Heart right ventricle (tissue), 16 donors: ENCODE results near the gene CEP152. TPM values are rescaled to one million over a fixed set of nuclear protein-coding genes. Genes with fewer than 3 reads are reported as not detected.

Experiments used
- ATAC-seq, 8 donors: fragments of 200-7000 bp; cut with Tn5 transposase; one replicate each; pipeline ENCODE4 v1.9.1; 2020; ENCODE audit warnings: mild to moderate bottlenecking in 8 of 8, moderate library complexity in 8 of 8, moderate number of reproducible peaks in 1 of 8
- DNase-seq, 2 donors: peaks; one replicate each; pipeline ENCODE4 v3.0.0-alpha.2; 2020
- H3K27ac ChIP-seq, 10 donors: fragments of 200-600 bp; sonication (generic) in 2 of 10; one replicate each; pipeline versions ENCODE4 v1.5.0 to v1.8.0; 2020 to 2022; ENCODE audit warnings: mild to moderate bottlenecking in 3 of 10
- H3K27me3 ChIP-seq, 7 donors: fragments of 200-600 bp; one replicate each; pipeline ENCODE4 v1.8.0; 2021 to 2022; ENCODE audit warnings: mild to moderate bottlenecking in 2 of 7
- H3K36me3 ChIP-seq, 9 donors: fragments of 200-600 bp; sonication (generic) in 1 of 9; one replicate each; pipeline versions ENCODE4 v1.5.0 to v1.8.0; 2020 to 2022; ENCODE audit warnings: mild to moderate bottlenecking in 2 of 9
- H3K4me1 ChIP-seq, 9 donors: fragments of 200-600 bp; sonication (generic) in 1 of 9; one replicate each; pipeline versions ENCODE4 v1.5.0 to v1.8.0; 2020 to 2022; ENCODE audit warnings: mild to moderate bottlenecking in 4 of 9
- H3K4me3 ChIP-seq, 10 donors: fragments of 200-600 bp; sonication (generic) in 2 of 10; one replicate each; pipeline versions ENCODE4 v1.5.0 to v1.8.0; 2020 to 2022; ENCODE audit warnings: mild to moderate bottlenecking in 7 of 10, moderate library complexity in 2 of 10
- H3K9me3 ChIP-seq, 11 donors: fragments of 200-600 bp in 10 of 11; sonication (generic) in 2 of 11; one replicate each; pipeline versions ENCODE4 v1.5.0 to v1.8.0; 2013 to 2022; ENCODE audit warnings: mild to moderate bottlenecking in 2 of 11, control low read depth in 1 of 11, moderate library complexity in 1 of 11
- WGBS, 2 donors: extraction: QIAGEN DNeasy Blood & Tissue Kit; methylation state at CpG; one replicate each; pipeline ENCODE4 v1.1.7; 2013; ENCODE audit warnings: inconsistent platforms in 1 of 2; 5-methylcytosine and 5-hydroxymethylcytosine counted together
- intact Hi-C, 10 donors: fragments of 100-400 bp; cut with DNase I; formaldehyde crosslinking; loops; one replicate each; pipeline versions ENCODE4 v1.11.1 to v1.14.2; 2022
- polyA plus RNA-seq, 2 donors: library from polyadenylated mRNA; stranded (reverse); fragments of 200-250 nt; gene quantifications; one replicate each; pipeline ENCODE4 v1.2.3, GENCODE V29; 2013
- total RNA-seq, 10 donors: library from RNA; stranded (reverse); fragmentation: NEBNext Ultra II Directional in 3 of 10; extraction: Animal tissue kit (Norgen Biotek cat#: 25700) in 3 of 10; gene quantifications; one replicate each; pipeline versions ENCODE4 v1.2.1 to v1.2.4, GENCODE V29; 2021 to 2023
- TF ChIP-seq, protein P1 (sequence below), 9 donors: fragments of 200-600 bp; sonication (generic) in 2 of 9; IDR thresholded peaks; one replicate each; pipeline versions ENCODE4 v1.5.0 to v1.8.0; 2021 to 2022; ENCODE audit warnings: antibody characterized with exemption in 9 of 9, mild to moderate bottlenecking in 5 of 9, moderate library complexity in 1 of 9
- donor health status: Arrhythmogenic right ventricular cardiomyopathy.
- donor health status: ischemic (EF 13 %, LVEDD 7.1; RV severe dilation, severe dysfunction).
- donor health status: healthy with polysubstance abuse.
- donor health status: DM: no; HTN: yes; CAD: no.
- donor health status: DM: no; HTN: no; CAD: no.
- donor health status: ischemic (EF 25% LVEDD 6.9; RV normal size, moderate dysfunction).
- donor health status: ischemic (EF 25% LVEDD 5.7; RV mildly dilated, moderate dysfunction).
- donor health status: healthy.
- donor health status: DM: yes; HTN: yes; CAD: no.
- donor health status: Ischemic cardiomyopathy.
- donor health status: ischemic (EF 35%, LVEDD 5.7; RV mildly dilated, moderate dysfunction).
- donor health status: nonischemic (EF 11% LVEDD 7.7; RV severe dilation, severe dysfunction).
- donor health status: DM: yes; HTN: yes; CAD: no.
- donor health status: PGD.
- donor health status: ischemic (EF 29% LVEDD 5.4; RV normal size, mild dysfunction).
- donor health status: nonischemic (EF 23%, LVEDD 6.1; RV moderate dilation, normal function).

The CEP152 gene
- total and polyA plus RNA-seq, 12 donors = 0.51 to 1.8 (median 1.1) TPM

DNA sequence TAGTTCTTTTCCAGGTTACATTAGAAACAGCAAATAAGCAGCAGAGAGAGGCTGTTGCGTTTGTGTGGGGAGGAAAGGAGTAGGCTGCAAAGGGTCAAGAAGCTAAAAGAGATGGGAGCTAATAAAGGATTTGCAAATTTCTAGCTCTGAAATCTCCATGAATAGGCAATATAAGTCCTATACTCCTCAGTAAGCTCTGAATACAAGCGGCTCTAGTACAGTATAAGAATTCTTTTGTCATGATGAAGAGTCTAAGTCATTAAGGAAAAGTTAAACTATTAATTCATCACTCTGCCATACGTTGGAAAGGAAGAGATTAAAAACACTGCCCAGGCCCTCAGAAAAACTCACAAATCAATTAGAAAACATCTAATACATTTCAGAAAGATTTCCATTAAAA is 59.3 kb downstream of the CEP152 start:
- H3K27me3 ChIP-seq = no peaks in the 10 kb centered on the region
- intact Hi-C loops = no loop called here
- WGBS, 2 donors = 83 to 84% methylated on average over 3 of the region's 3 CpGs

DNA sequence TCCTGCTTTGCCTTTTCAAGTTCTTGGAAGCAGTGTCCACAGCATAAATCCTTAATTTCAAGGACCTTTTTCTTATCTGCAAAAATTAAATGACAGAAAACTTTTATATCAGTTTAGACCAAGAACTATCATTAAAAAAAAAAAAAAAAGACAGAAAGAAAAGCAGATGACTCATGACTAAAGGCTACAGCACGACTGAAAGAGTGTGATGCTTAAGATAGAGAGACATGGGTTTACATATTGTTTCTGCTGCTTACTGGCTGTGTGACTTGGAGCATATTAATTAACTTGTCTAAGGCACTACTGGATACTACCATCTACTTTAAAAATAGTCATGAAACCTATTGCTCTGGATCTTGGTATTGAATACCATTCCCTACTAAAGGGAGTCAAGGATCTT is 62.3 kb downstream of the CEP152 start:
- TF ChIP-seq, protein P1, sequence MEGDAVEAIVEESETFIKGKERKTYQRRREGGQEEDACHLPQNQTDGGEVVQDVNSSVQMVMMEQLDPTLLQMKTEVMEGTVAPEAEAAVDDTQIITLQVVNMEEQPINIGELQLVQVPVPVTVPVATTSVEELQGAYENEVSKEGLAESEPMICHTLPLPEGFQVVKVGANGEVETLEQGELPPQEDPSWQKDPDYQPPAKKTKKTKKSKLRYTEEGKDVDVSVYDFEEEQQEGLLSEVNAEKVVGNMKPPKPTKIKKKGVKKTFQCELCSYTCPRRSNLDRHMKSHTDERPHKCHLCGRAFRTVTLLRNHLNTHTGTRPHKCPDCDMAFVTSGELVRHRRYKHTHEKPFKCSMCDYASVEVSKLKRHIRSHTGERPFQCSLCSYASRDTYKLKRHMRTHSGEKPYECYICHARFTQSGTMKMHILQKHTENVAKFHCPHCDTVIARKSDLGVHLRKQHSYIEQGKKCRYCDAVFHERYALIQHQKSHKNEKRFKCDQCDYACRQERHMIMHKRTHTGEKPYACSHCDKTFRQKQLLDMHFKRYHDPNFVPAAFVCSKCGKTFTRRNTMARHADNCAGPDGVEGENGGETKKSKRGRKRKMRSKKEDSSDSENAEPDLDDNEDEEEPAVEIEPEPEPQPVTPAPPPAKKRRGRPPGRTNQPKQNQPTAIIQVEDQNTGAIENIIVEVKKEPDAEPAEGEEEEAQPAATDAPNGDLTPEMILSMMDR (IDR thresholded peaks at IDR 0.05) = no peak
- 55 to 72% methylated on average over 1 of the region's 1 CpG for WGBS, 2 donors
- no peak for ATAC-seq
- Histone ChIP-seq H3K27me3 (no peaks in the 10 kb centered on the region), H3K4me1 (no peaks in the 10 kb centered on the region), H3K9me3 (no peaks in the 10 kb centered on the region), H3K36me3 (peaks cover 0 to 49% (median 0%) of the 10 kb centered on the region in 9 donors), H3K27ac (no peak overlapping the region), H3K4me3 (no peak overlapping the region)
- DNase-seq = no peak
- intact Hi-C loops = no loop called here

More for the DNA sequence above, 59.3 kb downstream of the CEP152 start:
- DNase-seq = no peak
- TF ChIP-seq, protein P1 (IDR thresholded peaks at IDR 0.05) = no peak
- no peak for ATAC-seq
- peaks cover 0 to 44% (median 0%) of the 10 kb centered on the region in 9 donors for H3K36me3 ChIP-seq
- H3K4me3 ChIP-seq = no peak overlapping the region
- no peaks in the 10 kb centered on the region for H3K4me1 ChIP-seq
- H3K27ac ChIP-seq = no peak overlapping the region
- no peaks in the 10 kb centered on the region for H3K9me3 ChIP-seq

- TF ChIP-seq, protein P1 (IDR thresholded peaks at IDR 0.05) = no peak
- no peak overlapping the region for H3K27ac ChIP-seq
- H3K4me1 ChIP-seq = no peaks in the 10 kb centered on the region
- DNase-seq (no peak), ATAC-seq (no peak)
- H3K9me3 ChIP-seq = peaks cover 0 to 48% (median 14%) of the 10 kb centered on the region in 11 donors
- peaks cover 0 to 21% (median 0%) of the 10 kb centered on the region in 9 donors for H3K36me3 ChIP-seq
- intact Hi-C loops = no loop called here
- no peaks in the 10 kb centered on the region for H3K27me3 ChIP-seq
- WGBS, 2 donors = 98 to 100% methylated on average over 1 of the region's 1 CpG
- H3K4me3 ChIP-seq = no peak overlapping the region
These were observed 77.3 kb downstream of the CEP152 start for GRCh38 chr15:48733615-48734014.

DNA sequence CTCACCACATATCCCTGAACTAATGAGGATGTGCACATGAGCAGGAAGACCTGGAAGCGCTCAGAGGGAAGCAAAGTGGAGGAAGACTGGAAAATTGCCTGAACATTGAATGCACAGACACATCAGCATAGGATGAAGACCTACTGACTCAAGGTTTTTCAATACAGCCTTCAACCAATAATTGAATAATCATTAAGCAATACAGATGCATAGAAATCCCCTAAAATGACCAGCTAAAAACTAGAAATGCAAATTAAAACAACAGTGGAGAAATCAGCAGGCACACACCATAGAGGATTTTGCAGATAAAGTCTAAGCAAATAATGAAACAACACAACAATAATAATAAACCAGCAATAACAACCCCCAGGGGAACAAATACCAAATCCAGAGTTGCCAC is 80.4 kb downstream of the CEP152 start:
- 93 to 96% methylated on average over 1 of the region's 1 CpG for WGBS, 2 donors

More for the DNA sequence above, 80.4 kb downstream of the CEP152 start:
- no peak overlapping the region for H3K4me3 ChIP-seq
- TF ChIP-seq, protein P1 (IDR thresholded peaks at IDR 0.05) = no peak
- peaks cover 0 to 31% (median 11%) of the 10 kb centered on the region in 11 donors for H3K9me3 ChIP-seq
- intact Hi-C loops = no loop called here
- H3K36me3 ChIP-seq = peaks cover 0 to 9% (median 0%) of the 10 kb centered on the region in 9 donors
- DNase-seq = no peak
- no peaks in the 10 kb centered on the region for H3K27me3 ChIP-seq
- no peak for ATAC-seq
- H3K27ac ChIP-seq = no peak overlapping the region
- H3K4me1 ChIP-seq = no peaks in the 10 kb centered on the region
